Thyroid gland (tissue), 4 donors: ENCODE measurements around the gene TAS2R31. TPM values are rescaled to one million over a fixed set of nuclear protein-coding genes. Genes with fewer than 3 reads are reported as not detected.

ENCODE experiments used
- DNase-seq, 2 donors: peaks; one replicate each; pipeline ENCODE4 v3.0.0-alpha.2; 2019
- H3K27ac ChIP-seq, 3 donors: fragments of 200-600 bp; sonication (generic); 1 replicate in 2 of 3; 2 replicates in 1 of 3; pipeline ENCODE4 v1.5.1; 2016 to 2019; ENCODE audit warnings: mild to moderate bottlenecking in 1 of 3, moderate library complexity in 1 of 3
- H3K27me3 ChIP-seq: fragments of 200-600 bp; sonication (generic); one replicate; pipeline ENCODE4 v1.5.1; 2019
- H3K36me3 ChIP-seq, 2 donors: fragments of 200-600 bp; sonication (generic); one replicate each; pipeline ENCODE4 v1.5.1; 2016 to 2019
- H3K4me1 ChIP-seq, 2 donors: fragments of 200-600 bp; sonication (generic); one replicate each; pipeline ENCODE4 v1.5.1; 2017 to 2019
- H3K4me3 ChIP-seq, 3 donors: fragments of 200-600 bp; sonication (generic); replicated peaks in 1 of 3; 1 replicate in 2 of 3; 2 replicates in 1 of 3; pipeline ENCODE4 v1.5.1; 2016; ENCODE audit warnings: mild to moderate bottlenecking in 1 of 3
- H3K9me3 ChIP-seq: fragments of 200-600 bp; sonication (generic); one replicate; pipeline ENCODE4 v1.5.1; 2017
- POLR2A ChIP-seq, 2 donors: fragments of 450-650 bp; IDR thresholded peaks; one replicate each; pipeline ENCODE4 v1.6.1; 2017; ENCODE audit warnings: antibody characterized with exemption in 2 of 2, mild to moderate bottlenecking in 2 of 2, moderate library complexity in 1 of 2
- WGBS, 2 donors: methylation state at CpG; one replicate each; pipeline ENCODE4 v1.1.5; 2017; 5-methylcytosine and 5-hydroxymethylcytosine counted together
- intact Hi-C: fragments of 100-400 bp; cut with DNase I; formaldehyde crosslinking; loops from one replicate; pipeline ENCODE4 v1.15.1; 2023
- total RNA-seq, 4 donors: library from RNA; depleted of rRNA; stranded (reverse); fragments of >200 nt; gene quantifications; one replicate each; pipeline ENCODE4 v1.2.3, GENCODE V29; 2016
- TF ChIP-seq, protein P1 (sequence below), 6 experiments: fragments of 200-600 bp in 3 of 6; fragments of 450-650 bp in 3 of 6; sonication (generic) in 3 of 6; IDR thresholded peaks; one replicate each; pipeline ENCODE4 v1.5.1; 2016 to 2019; ENCODE audit warnings: antibody characterized with exemption in 6 of 6, mild to moderate bottlenecking in 2 of 6, inconsistent platforms in 1 of 6, moderate library complexity in 1 of 6

The TAS2R31 gene, protein sequence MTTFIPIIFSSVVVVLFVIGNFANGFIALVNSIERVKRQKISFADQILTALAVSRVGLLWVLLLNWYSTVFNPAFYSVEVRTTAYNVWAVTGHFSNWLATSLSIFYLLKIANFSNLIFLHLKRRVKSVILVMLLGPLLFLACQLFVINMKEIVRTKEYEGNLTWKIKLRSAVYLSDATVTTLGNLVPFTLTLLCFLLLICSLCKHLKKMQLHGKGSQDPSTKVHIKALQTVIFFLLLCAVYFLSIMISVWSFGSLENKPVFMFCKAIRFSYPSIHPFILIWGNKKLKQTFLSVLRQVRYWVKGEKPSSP
- total RNA-seq: 10 to 100 TPM in 3 of 4 donors, 1 to 10 TPM in 1; 4.9 to 30.5 (median 11.9) TPM

DNA sequence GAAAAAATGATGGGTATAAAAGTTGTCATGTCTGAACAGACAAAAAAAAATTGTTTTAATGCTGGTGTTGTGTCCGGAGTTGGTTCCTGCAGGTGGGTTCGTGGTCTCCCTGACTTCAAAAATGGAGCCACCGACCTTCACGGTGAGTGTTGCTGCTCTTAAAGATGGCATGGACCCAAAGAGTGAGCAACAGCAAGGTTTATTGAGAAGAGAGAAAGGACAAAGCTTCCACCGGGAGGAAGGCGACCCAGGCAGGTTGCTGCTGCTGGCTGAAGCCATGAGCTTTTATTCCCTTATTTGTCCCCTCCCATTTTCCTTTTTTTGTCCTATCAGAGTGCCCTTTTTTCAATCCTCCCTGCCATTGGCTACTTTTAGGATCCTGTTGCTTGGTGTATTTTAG is at the start of gene TAS2R31:
TSS of gene TAS2R31 (minus strand) at position 101 of the 400 bp plus-strand sequence. CDS start at position 29, 72 bp downstream.
- intact Hi-C loops: no loop called here
- WGBS, 2 donors: 93 to 94% methylated on average over 6 of the region's 6 CpGs
- no peak for DNase-seq
- TF ChIP-seq POLR2A (IDR thresholded peaks at IDR 0.05): no peak
- TF ChIP-seq, protein P1, sequence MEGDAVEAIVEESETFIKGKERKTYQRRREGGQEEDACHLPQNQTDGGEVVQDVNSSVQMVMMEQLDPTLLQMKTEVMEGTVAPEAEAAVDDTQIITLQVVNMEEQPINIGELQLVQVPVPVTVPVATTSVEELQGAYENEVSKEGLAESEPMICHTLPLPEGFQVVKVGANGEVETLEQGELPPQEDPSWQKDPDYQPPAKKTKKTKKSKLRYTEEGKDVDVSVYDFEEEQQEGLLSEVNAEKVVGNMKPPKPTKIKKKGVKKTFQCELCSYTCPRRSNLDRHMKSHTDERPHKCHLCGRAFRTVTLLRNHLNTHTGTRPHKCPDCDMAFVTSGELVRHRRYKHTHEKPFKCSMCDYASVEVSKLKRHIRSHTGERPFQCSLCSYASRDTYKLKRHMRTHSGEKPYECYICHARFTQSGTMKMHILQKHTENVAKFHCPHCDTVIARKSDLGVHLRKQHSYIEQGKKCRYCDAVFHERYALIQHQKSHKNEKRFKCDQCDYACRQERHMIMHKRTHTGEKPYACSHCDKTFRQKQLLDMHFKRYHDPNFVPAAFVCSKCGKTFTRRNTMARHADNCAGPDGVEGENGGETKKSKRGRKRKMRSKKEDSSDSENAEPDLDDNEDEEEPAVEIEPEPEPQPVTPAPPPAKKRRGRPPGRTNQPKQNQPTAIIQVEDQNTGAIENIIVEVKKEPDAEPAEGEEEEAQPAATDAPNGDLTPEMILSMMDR (IDR thresholded peaks at IDR 0.05): no peak
- H3K9me3 ChIP-seq: no peaks in the 10 kb centered on the region
- H3K27me3 ChIP-seq: no peaks in the 10 kb centered on the region
- H3K36me3 ChIP-seq: no peaks in the 10 kb centered on the region
- no peaks in the 10 kb centered on the region for H3K4me1 ChIP-seq
- no peak within 1 kb of the TSS for H3K4me3 ChIP-seq
- no peak within 1 kb of the TSS for H3K27ac ChIP-seq

DNA sequence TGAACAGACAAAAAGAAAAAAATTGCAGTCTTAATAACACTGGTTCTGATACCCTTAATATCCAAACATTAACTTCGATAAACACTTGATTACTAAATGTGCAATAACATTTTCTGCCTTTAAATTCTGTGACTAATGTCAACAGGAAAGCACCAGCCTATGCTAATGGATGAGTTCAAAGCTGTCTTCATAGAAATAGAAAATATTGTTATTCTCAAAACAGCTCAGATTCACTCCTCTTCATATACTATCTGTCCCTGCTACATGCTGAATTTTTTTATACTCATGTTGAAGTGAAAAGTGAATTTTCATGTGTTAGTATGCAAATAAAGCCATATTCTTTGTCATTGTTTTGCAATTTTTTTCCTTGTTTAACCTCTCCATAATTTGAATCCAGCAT is 47.0 kb upstream of the TAS2R31 start:
- WGBS, 2 donors: 91 to 95% methylated on average over 1 of the region's 1 CpG
- DNase-seq: no peak
- H3K4me1 ChIP-seq: no peaks in the 10 kb centered on the region
- H3K27me3 ChIP-seq: no peaks in the 10 kb centered on the region
- TF ChIP-seq, protein P1 (IDR thresholded peaks at IDR 0.05): no peak
- no peak for TF ChIP-seq POLR2A (IDR thresholded peaks at IDR 0.05)
- no peak overlapping the region for H3K4me3 ChIP-seq
- no peaks in the 10 kb centered on the region for H3K9me3 ChIP-seq
- no peak overlapping the region for H3K27ac ChIP-seq
- intact Hi-C loops: no loop called here
- no peaks in the 10 kb centered on the region for H3K36me3 ChIP-seq

- 69 to 91% methylated on average over 3 of the region's 3 CpGs for WGBS, 2 donors
Observed at GRCh38 chr12:11075642-11076041, 44.4 kb upstream of the TAS2R31 start.

GRCh38 chr12:11071414-11071813 is 40.2 kb upstream of the TAS2R31 start:
- peak in 1 of 2 donors; percentile 17 for DNase-seq
- TF ChIP-seq POLR2A (IDR thresholded peaks at IDR 0.05): no peak
- TF ChIP-seq, protein P1 (IDR thresholded peaks at IDR 0.05): no peak
- 47 to 48% methylated on average over 4 of the region's 4 CpGs for WGBS, 2 donors
- Histone ChIP-seq H3K4me1 (peaks cover 0 to 18% of the 10 kb centered on the region in 2 donors), H3K4me3 (no peak overlapping the region), H3K9me3 (no peaks in the 10 kb centered on the region), H3K36me3 (no peaks in the 10 kb centered on the region), H3K27ac (no peak overlapping the region), H3K27me3 (no peaks in the 10 kb centered on the region)
- intact Hi-C loops: no loop called here

More at GRCh38 chr12:11075642-11076041, 44.4 kb upstream of the TAS2R31 start:
- intact Hi-C loops: no loop called here
- DNase-seq: no peak
- Histone ChIP-seq H3K36me3 (no peaks in the 10 kb centered on the region), H3K9me3 (no peaks in the 10 kb centered on the region), H3K27ac (no peak overlapping the region), H3K27me3 (no peaks in the 10 kb centered on the region), H3K4me3 (no peak overlapping the region), H3K4me1 (peaks cover 0 to 8% of the 10 kb centered on the region in 2 donors)
- TF ChIP-seq, protein P1 (IDR thresholded peaks at IDR 0.05): no peak
- TF ChIP-seq POLR2A (IDR thresholded peaks at IDR 0.05): no peak

- Histone ChIP-seq H3K27ac (no peak overlapping the region), H3K9me3 (no peaks in the 10 kb centered on the region), H3K4me3 (no peak overlapping the region), H3K36me3 (no peaks in the 10 kb centered on the region), H3K4me1 (peaks cover 0 to 18% of the 10 kb centered on the region in 2 donors), H3K27me3 (no peaks in the 10 kb centered on the region)
- TF ChIP-seq, protein P1 (IDR thresholded peaks at IDR 0.05): no peak
- no peak for TF ChIP-seq POLR2A (IDR thresholded peaks at IDR 0.05)
- WGBS, 2 donors: 32 to 67% methylated on average over 1 of the region's 1 CpG
- intact Hi-C loops: no loop called here
- DNase-seq: no peak
Observed at GRCh38 chr12:11070999-11071398, 39.8 kb upstream of the TAS2R31 start.
